Left hindlimb (tissue), 1 donor: ENCODE measurements around the gene HSD11B2.

Experiments used
- DNase-seq: peaks from one replicate; pipeline ENCODE4 v3.0.0-alpha.2; 2018

The HSD11B2 gene

GRCh38 chr16:67430977-67431774 is at the start of gene HSD11B2:
TSS of gene HSD11B2 (plus strand) at chr16:67431121. CDS start at chr16:67431249, 128 bp downstream.
- DNase-seq: peak; percentile 64

- DNase-seq: no peak
These were observed 47.6 kb upstream of the HSD11B2 start for GRCh38 chr16:67383284-67383683.

- DNase-seq: no peak
These were observed 46.0 kb upstream of the HSD11B2 start for GRCh38 chr16:67384778-67385510.

- DNase-seq: no peak
These were observed 44.0 kb upstream of the HSD11B2 start for GRCh38 chr16:67386861-67387455.

- no peak for DNase-seq
These were observed 43.3 kb upstream of the HSD11B2 start for GRCh38 chr16:67387479-67388079.

GRCh38 chr16:67388191-67388590 is 42.7 kb upstream of the HSD11B2 start:
- no peak for DNase-seq

- DNase-seq: no peak
These were observed 42.3 kb upstream of the HSD11B2 start for GRCh38 chr16:67388591-67388990.

- DNase-seq: no peak
These were observed 40.8 kb upstream of the HSD11B2 start for GRCh38 chr16:67389911-67390815.

GRCh38 chr16:67390816-67391423 is 40.0 kb upstream of the HSD11B2 start:
- DNase-seq: no peak

- peak; percentile 68 for DNase-seq
These were observed 39.3 kb upstream of the HSD11B2 start for GRCh38 chr16:67391424-67392300.

GRCh38 chr16:67392301-67393059 is 38.4 kb upstream of the HSD11B2 start:
- DNase-seq: no peak

- peak; percentile 93 for DNase-seq
These were observed 37.7 kb upstream of the HSD11B2 start, which contains the start of gene TPPP3 for GRCh38 chr16:67393111-67393787. TSS of gene TPPP3 (minus strand) at chr16:67393498. CDS start at chr16:67391111, 2,387 bp downstream.

- DNase-seq: no peak
These were observed 37.1 kb upstream of the HSD11B2 start for GRCh38 chr16:67393788-67394154.

GRCh38 chr16:67394155-67395104 is 36.5 kb upstream of the HSD11B2 start:
- DNase-seq: no peak

GRCh38 chr16:67395105-67395457 is 35.8 kb upstream of the HSD11B2 start:
- DNase-seq: no peak

- no peak for DNase-seq
These were observed 35.3 kb upstream of the HSD11B2 start for GRCh38 chr16:67395458-67396158.
